Stimulated activated CD8-positive, alpha-beta memory T cell treated with anti-CD3 and anti-CD28 coated beads, Interleukin-4, amount 100 ng/mL, for 1 hour (primary cell): ENCODE data around the gene CRCP.

Experiments
- DNase-seq, 2 donors: peaks; one replicate each; pipeline ENCODE4 v3.0.0-alpha.2; 2020; ENCODE audit warnings: low read depth in 2 of 2, low spot score in 1 of 2

CRCP gene

GRCh38 chr7:66186991-66187390 lies 72.3 kb downstream of the CRCP start:
- DNase-seq = no peak

- no peak for DNase-seq
Observed at GRCh38 chr7:66187905-66188304, 73.3 kb downstream of the CRCP start.

- no peak for DNase-seq
Observed at GRCh38 chr7:66188645-66189044, 74.0 kb downstream of the CRCP start.

GRCh38 chr7:66189695-66190503 lies 75.3 kb downstream of the CRCP start:
- no peak for DNase-seq

- no peak for DNase-seq
Observed at GRCh38 chr7:66190504-66190857, 75.8 kb downstream of the CRCP start.

GRCh38 chr7:66193146-66193725 lies 78.6 kb downstream of the CRCP start:
- DNase-seq = no peak

GRCh38 chr7:66198469-66198868 lies 83.8 kb downstream of the CRCP start:
- no peak for DNase-seq

- no peak for DNase-seq
Observed at GRCh38 chr7:66198956-66199355, 84.3 kb downstream of the CRCP start.

- DNase-seq = no peak
Observed at GRCh38 chr7:66202441-66202840, 87.8 kb downstream of the CRCP start.
